Activated gamma-delta T cell treated with anti-CD3 and anti-CD28 coated beads, Interleukin-2, amount 50 U/mL, for 16 hours (primary cell): ENCODE data around the gene FGGY.

Experiments used
- DNase-seq: peaks from one replicate; pipeline ENCODE4 v3.0.0-alpha.2; 2020; ENCODE audit warnings: low read depth

The FGGY gene

DNA sequence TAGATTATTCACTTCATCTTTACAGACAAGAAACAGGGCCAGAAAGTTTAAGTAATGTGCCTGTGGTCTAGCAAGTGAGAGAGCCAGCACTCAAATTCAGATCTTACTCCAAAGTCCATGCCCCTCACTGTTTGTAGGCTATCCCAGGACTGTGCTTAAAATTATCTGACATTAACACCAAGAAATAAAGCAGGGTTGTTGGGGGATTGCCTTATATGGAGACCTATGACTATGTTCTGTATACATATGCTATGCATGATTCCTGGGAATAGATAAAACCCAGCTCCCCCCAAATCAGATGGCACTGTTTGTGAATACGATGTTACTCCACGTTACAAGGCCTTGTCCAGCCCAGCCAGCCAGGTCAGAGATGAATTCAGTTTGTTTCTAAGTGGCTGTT, 386.3 kb downstream of the FGGY start:
- no peak for DNase-seq

DNA sequence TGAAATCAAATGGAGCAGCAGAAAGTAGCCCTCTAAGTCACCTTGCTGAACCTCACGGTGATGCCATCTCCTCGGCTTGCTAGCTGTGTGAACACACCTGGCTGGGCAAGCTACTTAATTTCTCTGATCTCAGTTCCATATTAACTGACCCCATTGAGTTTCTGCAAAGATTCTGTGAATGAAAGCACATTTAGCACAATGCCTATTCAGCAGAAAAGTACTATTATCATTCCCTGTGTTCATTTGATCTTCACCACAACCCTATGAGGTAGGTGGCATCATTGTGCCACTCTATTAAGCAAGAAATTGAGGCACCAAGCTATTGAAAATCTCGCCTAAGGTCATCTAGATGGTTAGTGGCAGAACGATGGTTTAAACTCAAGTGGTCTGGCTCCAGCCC, 387.8 kb downstream of the FGGY start:
- DNase-seq = no peak

DNA sequence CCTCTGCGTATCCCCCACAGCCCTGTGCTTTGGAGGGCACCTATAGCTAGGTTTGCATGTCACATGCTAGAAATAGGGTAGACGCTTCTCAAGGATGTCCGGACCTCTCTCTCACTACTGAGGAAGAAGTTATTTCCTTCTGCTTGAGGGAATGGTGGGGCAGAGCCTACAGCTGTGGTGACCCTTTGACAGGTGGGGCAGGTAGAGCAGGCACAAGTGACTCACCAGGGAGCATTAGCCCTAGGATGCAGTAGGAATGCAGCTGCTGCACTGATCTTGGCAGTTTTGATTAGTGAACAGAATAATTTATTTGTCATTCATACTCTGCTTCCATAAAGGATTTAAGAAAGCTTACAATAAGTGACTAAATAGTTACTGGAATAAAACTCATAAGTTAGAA, 388.2 kb downstream of the FGGY start:
- DNase-seq = no peak

DNA sequence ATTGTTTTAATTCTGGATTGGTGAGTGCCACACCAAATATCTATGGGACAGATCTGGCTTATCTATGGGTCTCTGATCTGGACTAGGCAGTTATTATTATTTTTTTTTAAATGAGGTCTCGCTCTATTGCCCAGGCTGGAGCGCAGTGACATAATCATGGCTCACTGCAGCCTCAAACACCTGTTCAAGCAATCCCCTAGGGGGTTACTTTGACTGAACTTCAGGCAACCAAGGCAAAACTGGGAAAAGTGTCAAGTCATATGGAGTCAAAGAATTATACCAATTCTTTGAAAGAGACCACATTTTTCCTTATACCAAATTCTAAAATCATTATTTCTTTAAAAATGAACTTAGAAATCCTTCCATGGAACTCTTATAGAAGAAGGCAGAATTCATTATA, 388.8 kb downstream of the FGGY start:
- no peak for DNase-seq

DNA sequence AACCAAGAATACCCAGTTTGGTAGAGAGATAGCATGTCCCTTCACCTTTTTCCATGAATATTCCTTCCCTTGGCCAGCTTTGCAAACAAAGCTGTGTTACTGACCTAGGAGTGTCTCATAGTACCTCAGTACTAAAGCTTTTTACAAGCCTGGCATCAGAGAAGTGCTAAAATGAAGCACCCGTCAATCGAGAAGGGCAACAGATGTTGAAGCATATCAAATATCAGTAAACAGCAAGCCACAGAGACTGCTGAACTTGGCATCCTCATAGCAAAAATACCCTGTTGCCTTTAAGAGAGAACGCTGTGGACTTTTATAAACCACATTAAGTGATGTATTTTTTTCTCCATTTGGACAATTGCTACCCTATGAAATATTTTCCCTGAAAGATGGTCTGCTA, 389.3 kb downstream of the FGGY start:
- no peak for DNase-seq

DNA sequence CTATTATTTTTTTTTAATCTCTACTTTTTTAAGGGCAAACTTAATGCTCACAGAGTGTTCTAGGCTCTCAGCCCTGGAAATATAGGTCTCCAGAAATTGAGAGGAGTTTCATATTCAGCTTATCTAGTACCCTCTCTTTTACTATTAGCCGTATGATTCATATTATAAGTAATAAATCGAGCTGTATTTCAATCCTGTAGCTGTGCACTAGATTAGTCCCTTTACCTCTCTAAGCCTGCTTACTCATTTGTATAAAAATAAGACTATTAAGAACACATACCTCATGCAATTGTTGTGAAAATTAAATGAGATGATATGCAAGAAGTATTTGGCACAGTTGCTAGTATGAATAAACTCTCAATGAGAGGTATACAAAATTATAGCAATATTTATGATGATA, 389.7 kb downstream of the FGGY start:
- DNase-seq = no peak

DNA sequence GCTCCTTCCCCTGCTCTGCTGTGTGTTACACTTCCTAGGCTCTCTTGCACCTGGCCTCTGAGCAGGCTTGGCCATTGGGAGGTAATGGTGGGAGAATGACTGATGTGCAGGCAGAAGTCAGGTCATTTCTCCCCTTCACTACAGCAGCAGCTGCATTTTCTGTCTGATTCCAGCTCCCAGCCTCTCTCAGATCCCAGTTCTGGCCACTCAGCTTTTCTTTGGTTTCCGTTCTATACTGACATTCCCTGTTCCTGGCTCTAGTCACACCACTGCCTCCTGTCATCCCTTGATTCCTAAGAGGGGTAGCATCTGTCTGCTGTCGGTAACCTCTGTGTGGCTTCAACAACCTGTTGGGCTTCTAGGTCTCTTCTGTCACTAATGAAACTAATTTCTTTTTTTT, 390.2 kb downstream of the FGGY start:
- no peak for DNase-seq

DNA sequence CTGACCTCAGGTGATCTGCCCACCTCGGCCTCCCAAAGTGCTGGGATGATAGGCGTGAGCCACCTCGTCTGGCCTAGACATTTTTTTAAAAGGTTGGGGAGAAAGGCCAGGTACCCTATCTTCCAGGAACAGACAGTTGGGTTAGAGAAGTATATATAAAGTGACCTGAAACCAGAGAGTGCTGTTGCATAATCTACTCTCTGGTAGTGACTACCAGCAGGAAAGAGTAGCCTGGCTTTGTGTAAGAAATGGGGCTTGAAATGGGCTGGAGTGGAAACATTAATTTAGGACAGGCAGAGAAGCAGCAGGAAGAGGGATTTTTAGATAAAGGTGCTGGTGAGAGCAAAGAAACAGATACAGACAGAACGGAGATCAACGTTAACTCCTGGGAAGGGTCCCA, 392.1 kb downstream of the FGGY start:
- DNase-seq = no peak

DNA sequence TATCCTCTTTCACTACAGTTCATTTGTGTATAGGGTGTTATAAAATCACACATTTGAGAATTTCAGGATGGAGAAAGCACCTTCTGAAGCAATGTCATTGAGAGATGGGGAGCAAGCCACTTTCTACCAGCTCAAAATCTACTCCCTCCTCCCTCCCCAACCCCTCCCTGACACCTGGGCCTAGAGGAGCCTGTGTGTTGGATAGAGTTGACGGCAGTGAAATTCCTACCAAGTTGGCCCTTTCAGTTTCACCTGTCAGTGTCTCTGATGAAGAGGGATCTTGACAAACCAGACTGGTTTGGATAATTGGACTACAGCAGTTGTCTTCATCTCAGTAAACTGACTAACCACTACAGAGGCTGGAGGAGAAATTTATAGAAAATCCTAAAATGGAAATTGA, 392.8 kb downstream of the FGGY start:
- DNase-seq = no peak

DNA sequence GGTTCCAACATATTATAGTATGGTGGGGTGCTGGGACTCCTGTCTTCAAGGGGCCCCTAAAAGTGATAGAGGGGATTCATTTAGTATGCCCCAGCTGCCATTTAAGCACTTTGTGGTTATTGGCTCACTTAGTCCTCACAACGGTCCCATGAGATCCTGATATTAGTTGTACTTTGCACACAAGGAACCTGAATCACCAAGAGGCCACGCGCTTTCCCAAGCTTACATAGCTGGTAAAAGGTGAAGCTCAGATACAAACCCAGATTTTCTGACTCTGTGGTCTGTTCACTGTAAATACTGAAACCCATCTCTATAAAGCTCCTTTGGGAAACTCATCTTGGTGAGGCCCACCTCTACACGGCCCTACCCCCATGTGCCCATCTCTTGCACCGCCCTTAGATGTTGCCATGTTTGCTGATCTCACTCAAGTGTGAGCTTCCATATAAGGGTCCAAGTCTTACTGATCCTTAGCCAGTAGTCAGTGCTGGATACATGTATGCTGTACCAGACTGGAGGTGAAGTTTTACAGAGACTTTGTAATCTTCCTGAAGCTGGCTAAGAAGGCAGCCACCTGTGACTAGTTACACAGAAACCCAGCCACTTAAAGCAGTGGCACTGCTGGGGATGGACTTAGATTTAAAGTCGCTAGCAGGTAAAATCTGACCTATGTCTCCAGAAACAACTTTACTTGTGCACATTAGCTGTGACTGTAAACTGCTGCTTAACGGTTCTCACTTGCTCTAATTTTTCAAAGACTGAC, 393.5 kb downstream of the FGGY start:
- DNase-seq = no peak

DNA sequence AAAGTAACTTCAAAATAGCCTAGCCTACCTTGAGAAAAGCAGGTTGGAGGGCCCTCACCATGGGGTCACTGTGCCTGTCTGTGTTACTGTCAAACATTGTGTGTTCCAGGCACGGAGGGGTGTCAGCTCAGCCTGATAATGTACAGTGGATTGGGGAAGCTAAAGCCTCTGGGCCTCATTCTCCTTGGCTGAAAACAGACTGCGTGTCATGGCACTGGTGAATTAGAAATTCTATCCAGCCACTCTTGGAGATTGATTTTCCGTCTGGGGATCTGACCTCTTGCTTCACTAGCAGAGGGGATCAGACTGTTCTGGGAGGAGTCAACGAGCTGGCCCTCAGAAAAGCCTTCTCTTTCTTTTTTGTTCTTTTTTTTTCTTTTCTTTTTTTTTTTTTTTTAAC, 394.4 kb downstream of the FGGY start:
- DNase-seq = no peak

DNA sequence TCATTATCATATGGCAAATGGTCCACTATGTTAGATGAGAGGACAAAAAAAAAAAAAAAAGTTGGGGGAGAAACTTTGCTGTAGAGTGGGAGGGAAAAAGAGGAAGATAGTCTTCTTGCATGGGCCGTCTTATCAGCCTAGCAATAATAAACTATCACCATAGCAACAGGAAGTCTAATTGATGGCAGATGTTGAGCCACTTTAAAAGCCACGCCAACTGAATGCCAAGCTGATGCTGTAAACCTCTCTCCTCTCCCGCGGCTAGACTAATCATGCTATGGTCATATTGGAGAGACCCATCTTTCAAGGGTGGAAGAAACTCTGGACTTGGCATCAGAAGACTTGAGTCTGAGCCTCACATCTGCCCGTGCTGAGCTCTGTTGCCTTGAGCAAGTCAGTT, 395.7 kb downstream of the FGGY start:
- no peak for DNase-seq

DNA sequence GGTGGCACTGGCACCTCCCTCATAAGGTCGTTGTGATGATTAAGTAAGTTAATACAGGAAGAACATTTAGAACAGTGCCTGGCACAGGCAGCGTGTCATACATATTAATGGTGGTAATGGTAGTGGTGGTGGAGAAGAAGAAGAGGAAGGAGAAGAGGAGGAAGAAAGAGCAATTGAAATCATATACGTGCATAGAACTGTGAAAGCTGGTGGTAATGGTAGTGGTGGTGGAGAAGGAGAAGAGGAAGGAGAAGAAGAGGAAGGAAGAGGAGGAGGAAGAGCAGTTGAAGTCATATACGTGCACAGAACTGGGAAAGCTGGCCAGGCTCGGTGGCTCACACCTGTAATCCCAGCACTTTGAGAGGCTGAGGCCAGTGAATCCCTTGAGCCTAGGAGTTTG, 396.5 kb downstream of the FGGY start:
- no peak for DNase-seq

DNA sequence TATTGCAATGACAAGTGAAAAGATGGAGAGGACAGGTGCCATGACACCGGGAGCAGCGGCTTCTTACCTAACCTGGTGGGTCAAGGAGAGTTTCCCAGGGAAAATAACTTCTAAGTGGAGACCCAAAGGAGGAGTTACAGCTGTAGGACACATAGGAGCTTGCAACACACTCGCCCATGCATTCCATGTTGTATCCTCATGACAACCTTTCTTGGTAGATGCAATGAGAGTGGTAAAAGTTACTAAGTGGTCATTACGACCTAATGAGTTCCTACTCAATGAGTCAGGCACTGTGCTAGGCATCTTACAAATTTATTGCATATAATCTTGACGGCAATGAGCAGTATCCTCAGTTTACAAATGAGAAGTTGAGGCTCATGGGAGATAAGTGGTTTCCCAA, 398.4 kb downstream of the FGGY start:
- no peak for DNase-seq

DNA sequence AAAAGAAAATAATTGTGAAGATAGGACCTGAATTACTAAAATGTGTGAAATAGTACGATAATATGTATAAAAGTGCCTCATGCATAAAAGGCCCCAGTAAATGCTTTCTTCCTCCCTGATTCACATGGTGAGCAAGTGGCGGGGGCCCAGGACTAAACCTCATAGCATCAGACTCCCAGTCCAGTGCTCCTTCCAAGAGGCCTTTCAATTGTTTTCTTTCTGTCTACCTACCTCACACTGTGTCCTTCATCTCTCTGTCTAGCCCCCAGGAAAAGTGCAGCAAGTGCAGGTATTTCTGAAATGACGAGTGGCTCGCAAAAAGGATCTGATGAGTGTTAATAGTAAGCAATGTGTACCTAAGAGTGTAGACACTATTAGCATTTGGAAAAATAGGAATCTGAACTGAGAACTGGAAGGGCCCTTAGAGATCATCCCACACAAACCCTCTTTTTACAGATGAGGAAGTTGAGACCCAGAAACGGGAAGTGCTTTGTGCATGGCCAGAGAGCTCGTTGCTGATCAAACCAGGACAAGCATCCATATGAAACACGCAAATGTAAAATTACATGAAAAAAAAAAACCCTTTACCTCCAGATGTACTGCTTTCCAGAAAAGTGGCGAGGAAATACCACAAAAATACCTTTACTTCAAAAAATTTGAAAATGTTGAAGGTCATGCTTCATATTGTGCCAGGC, 399.7 kb downstream of the FGGY start:
- DNase-seq = no peak

DNA sequence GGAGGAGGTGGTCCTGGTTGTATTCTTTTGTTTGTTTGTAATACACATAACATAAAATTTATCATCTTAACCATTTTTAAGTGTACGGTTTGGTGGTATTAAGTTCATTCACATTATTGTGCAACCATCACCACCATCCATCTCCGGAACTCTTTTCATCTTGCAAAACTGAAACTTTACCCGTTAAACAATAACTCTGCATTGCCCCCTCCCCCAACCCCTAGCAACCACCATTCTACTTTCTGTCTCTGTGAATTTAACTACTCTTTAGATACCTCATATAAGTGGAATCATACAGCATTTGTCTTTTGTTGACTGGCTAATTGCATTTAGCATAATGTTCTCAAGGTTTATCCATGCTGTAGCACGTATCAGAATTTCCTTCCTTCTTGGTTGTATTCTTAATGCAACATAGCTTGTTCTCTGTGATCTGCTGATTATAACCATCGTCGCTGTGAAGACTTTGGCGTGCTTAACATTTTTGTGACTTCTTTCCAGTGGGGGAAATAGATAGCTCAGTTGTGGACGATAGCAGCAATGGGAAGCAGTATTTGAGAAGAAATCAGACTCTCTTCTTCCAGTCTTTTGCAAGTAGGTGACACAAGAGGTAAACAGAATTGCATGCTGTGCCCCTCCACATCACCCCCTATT, 400.4 kb downstream of the FGGY start:
- DNase-seq = no peak

DNA sequence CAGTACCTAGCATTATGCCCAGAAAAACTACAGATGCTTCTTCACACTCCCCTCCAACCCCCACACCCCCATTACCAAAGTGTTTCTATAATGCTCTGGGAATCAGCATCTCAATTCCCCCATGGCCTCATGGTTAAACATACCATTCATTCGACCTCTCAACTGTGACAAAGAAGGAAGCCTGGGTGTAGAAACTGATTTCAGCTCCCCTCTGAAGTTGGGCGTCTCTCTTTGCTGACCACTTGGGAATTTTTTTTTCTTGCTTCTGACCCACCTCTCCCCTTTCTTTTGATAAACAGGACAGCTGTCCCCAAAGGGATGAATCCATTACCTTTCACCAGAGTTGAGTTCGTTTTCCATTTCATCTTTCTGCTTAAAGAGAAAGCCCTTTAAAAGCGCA, 401.5 kb downstream of the FGGY start:
- DNase-seq = no peak

DNA sequence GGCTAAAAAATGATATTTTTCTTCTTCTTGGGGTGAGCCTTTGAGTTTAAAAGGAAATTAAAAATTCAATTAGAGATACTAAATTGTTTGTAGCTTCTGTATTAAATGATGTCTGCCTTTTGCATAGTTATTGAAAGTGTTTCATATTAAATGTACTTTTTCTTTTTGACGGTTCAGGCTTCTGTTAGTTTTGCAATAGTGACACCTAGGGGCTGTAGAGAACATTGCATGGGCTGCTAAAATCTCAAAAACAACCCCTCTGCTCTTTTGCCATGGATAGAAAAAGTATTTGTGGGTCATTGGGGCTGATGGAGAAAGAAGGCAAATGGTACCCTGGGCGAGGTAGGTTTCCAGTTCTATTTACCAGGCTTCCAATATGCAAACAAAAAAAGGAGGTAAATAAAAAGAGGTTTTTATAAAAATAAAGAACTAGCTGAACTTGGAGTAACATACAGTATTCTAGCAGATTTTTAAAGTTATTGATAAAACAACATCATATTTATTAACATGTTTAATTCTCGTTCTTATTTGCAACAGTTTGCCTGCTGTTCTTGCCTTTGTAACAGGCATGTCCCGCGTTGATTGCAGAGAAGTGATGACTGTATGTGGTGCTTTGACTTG, 402.4 kb downstream of the FGGY start:
- DNase-seq = no peak

DNA sequence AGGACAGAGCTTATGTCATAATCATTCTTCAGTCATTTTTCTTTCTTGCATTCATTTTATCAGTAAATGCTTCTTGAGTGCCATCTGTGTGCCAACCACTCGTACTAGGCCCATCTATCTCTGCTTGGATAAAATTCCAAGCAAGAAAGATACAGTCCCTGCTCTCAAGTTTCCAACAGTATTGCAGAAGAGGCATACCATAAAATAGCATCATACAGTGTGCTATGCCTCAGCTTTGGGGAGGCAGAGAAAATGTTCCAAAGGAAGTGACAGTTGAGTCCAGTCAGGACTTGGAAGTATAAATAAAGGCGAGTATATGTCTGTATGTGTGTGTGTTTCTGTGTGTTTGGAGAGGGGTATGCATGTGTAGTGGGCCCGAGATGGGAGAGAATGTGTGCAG, 404.5 kb downstream of the FGGY start:
- no peak for DNase-seq

DNA sequence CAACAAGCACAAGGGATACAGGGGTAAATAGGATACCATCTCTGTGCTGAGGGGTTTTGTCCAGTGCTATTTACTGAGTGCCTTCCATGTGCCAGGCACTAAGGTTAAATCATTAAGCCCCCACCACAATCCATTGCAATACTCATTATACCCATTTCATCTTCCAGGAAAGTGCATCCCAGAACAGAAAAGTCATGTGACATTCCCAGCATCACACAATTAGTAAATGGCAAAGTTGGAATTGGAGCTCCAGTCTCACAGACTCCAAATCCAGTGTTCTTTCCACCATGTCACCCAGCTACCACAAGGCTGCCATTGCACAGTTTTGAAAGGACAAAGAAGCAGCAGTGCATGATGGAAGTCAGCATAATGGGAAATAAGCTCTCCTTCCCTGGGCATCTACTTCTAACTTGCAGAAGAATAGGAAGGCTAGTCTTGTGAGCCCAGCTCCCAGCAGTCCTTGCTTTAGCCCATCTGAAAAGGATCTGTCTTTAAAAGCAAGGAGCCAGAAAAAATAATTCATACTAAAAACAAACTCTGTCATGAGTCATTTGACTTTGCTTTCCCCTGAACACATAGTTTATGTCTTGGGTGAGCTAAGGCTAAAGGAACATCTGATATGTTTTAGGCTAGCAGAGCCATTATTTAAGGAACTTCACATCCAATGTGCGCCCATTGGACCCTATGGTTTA, 406.5 kb downstream of the FGGY start:
- DNase-seq = no peak

DNA sequence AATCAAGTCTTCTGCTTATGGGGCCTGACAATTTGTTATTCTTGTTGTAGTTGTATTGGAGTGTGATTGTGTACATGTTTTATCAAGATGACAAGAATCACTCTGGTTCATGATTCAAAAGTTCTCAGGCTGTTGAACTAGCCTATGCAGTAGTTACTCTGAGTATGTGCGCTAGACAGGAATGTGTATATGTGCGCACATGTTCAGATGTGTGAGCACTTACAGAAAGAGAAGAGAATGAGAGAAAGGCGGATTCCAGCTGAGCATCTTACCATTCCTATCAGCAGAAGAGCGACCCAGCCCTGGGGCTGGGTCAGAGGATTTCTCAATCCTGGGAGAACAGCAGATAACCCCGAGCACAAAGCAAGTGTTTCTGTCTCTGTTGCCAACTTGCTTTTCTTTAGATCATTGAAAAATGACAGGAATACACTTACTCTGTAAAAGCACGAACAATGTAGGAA, 407.1 kb downstream of the FGGY start:
- no peak for DNase-seq

DNA sequence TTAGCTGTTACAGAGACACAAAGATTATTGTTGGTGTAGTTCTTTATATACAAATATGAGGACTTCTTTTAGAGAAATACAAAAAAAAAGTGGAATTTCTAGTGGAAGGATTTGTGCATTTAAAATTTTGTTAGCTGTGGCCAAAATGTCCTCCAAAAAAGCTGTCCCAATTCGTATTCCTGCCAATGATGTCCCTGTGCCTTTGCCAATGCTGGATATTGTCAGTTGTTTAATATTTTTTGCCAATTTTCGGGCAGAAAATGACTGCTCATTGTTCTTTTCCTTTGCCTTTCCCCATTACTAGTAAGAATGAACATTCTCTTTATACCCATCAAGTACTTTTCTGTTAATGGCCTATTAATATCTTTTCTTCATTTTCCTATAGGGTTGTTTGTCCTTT, 407.8 kb downstream of the FGGY start:
- DNase-seq = no peak
